Prostate gland (tissue), 2 donors: ENCODE data around the gene ELAPOR1.

Experiments used
- CTCF ChIP-seq, 4 experiments: fragments of 200-600 bp in 2 of 4; fragments of 450-650 bp in 2 of 4; sonication (generic) in 2 of 4; IDR thresholded peaks; 1 replicate in 3 of 4; 2 replicates in 1 of 4; pipeline ENCODE4 v1.5.1; 2016 to 2019; ENCODE audit warnings: antibody characterized with exemption in 4 of 4, mild to moderate bottlenecking in 2 of 4, moderate library complexity in 2 of 4
- POLR2AphosphoS5 ChIP-seq: sonication (generic); formaldehyde crosslinking; IDR thresholded peaks from one replicate; pipeline ENCODE4 v1.6.1; 2017; ENCODE audit warnings: antibody characterized with exemption

- TF ChIP-seq CTCF (IDR thresholded peaks at IDR 0.05) (no peak), POLR2AphosphoS5 (no peak)
These were observed 19.5 kb upstream of the ELAPOR1 start for GRCh38 chr1:109094377-109094803.
